C4-2B (cell line): ENCODE results near the gene DPF3.

Experiments used
- ZFX ChIP-seq: fragments of 450-650 bp; IDR thresholded peaks from 2 replicates; pipeline ENCODE4 v1.6.1; 2017
- TF ChIP-seq, protein P1 (sequence below): fragments of 450-650 bp; conservative IDR thresholded peaks from 2 replicates; pipeline ENCODE4 v1.5.1; 2017; ENCODE audit warnings: mild to moderate bottlenecking

DNA sequence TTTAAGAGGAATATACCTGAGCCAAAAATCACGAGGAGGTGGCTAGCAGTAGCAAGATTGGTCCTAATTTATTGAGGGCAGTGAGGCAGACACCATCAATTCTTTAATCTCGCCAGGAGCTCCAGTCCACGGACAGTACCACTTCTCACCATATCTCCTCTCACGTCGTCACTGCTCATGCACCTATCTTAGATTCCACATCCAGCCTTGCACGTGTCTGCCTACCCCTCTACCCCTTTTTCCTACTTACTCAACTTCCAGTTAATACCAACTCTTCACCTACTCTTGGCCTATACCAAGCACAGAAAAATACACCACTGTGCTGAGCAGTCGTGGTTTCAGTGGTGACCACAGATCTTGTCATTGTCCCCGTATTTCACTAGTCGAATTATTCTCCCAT, 246.1 kb downstream of the DPF3 start:
- TF ChIP-seq, protein P1, sequence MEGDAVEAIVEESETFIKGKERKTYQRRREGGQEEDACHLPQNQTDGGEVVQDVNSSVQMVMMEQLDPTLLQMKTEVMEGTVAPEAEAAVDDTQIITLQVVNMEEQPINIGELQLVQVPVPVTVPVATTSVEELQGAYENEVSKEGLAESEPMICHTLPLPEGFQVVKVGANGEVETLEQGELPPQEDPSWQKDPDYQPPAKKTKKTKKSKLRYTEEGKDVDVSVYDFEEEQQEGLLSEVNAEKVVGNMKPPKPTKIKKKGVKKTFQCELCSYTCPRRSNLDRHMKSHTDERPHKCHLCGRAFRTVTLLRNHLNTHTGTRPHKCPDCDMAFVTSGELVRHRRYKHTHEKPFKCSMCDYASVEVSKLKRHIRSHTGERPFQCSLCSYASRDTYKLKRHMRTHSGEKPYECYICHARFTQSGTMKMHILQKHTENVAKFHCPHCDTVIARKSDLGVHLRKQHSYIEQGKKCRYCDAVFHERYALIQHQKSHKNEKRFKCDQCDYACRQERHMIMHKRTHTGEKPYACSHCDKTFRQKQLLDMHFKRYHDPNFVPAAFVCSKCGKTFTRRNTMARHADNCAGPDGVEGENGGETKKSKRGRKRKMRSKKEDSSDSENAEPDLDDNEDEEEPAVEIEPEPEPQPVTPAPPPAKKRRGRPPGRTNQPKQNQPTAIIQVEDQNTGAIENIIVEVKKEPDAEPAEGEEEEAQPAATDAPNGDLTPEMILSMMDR: no peak
- no peak for TF ChIP-seq ZFX
